ENCODE results near the gene GMPR2. TPM values are rescaled to one million over a fixed set of nuclear protein-coding genes. Genes with fewer than 3 reads are reported as not detected.
A peak's percentile ranks its signal among the peaks of the same experiment; 100 is the strongest.

Gene GMPR2
- total and polyA plus RNA-seq, 2 of the 13 experiments (the other 11 are each of a cell fraction or from before 2014, with no cell fraction given): 210 to 273 TPM

GRCh38 chr14:24212924-24213865, 19.5 kb upstream of the GMPR2 start, which contains the start of gene CHMP4A (continued):
- TF ChIP-seq MXD3 (CRISPR knock-in tag; IDR thresholded peaks at IDR 0.05) (peak; percentile 99), ZNF614 (CRISPR knock-in tag; IDR thresholded peaks at IDR 0.05; ENCODE audit: borderline replicate concordance) (peak; percentile 98), ZNF207 (IDR thresholded peaks at IDR 0.05; ENCODE audit: borderline replicate concordance) (peak; percentile 100), BRF2 (CRISPR knock-in tag; IDR thresholded peaks at IDR 0.05) (peak; percentile 93), MTF1 (CRISPR knock-in tag; IDR thresholded peaks at IDR 0.05) (no peak), IKZF1 (IDR thresholded peaks at IDR 0.05) (no peak), GRHL1 (CRISPR knock-in tag; conservative IDR thresholded peaks at IDR 0.05) (no peak), RNF2 (conservative IDR thresholded peaks at IDR 0.05; ENCODE audit: low read depth) (peak; percentile 63; the same call in 1 of the 2 replicates), ZNF333 (CRISPR knock-in tag; IDR thresholded peaks at IDR 0.05; ENCODE audit: borderline replicate concordance) (peak; percentile 97), ZBTB42 (CRISPR knock-in tag; IDR thresholded peaks at IDR 0.05) (peak; percentile 95; the same call in 1 of the 2 replicates), DNMT3B (CRISPR knock-in tag; conservative IDR thresholded peaks at IDR 0.05) (no peak; the same call in 1 of the 2 replicates), HCFC1 (IDR thresholded peaks at IDR 0.05; ENCODE audit: low read depth, low read length) (peak; percentile 82), DMTF1 (CRISPR knock-in tag; IDR thresholded peaks at IDR 0.05) (peak; percentile 93; the same call in 1 of the 2 replicates), SRF (IDR thresholded peaks at IDR 0.05; ENCODE audit: low read depth, low read length) (peak; percentile 81), KAT2B (IDR thresholded peaks at IDR 0.05; ENCODE audit: borderline replicate concordance, low read depth, low read length) (no peak), GLI4 (CRISPR knock-in tag; IDR thresholded peaks at IDR 0.05; ENCODE audit: borderline replicate concordance) (peak; percentile 94), HES4 (CRISPR knock-in tag; IDR thresholded peaks at IDR 0.05; ENCODE audit: borderline replicate concordance) (no peak; the same call in 1 of the 2 replicates), MZF1 (CRISPR knock-in tag; IDR thresholded peaks at IDR 0.05; ENCODE audit: borderline replicate concordance) (peak; percentile 85; the same call in 1 of the 2 replicates), ZNF605 (CRISPR knock-in tag; IDR thresholded peaks at IDR 0.05) (peak; percentile 100), ZNF512B (CRISPR knock-in tag; IDR thresholded peaks at IDR 0.05; ENCODE audit: borderline replicate concordance) (no peak)
